ENCODE results near the gene ISOC1. TPM values are rescaled to one million over a fixed set of nuclear protein-coding genes. Genes with fewer than 3 reads are reported as not detected.

ISOC1 gene
- total RNA-seq, 2 experiments from 2014 or later: 6.6 to 7.1 TPM

DNA sequence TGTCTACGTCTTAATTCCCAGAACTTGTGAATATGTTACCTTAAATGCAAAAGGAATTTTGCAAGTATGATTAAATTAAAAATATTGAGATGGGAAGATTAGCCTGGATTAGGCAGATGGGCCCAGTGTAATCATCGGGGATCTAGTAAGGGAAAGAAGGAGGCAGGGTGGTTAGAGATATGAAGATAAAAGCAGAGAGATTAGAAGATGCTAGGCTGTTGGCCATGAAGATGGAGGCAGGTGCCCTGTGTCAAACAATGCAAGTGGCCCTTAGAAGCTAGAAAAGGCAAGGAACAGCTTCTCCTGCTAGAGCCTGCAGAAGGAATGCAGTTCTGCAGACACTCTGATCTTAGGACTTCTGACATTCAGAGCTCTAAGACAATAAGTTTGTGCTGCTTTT, 28.8 kb upstream of the ISOC1 start:
- no peaks in the 10 kb centered on the region for H3K27me3 Mint-ChIP-seq
- H3K36me3 Mint-ChIP-seq (ENCODE audit: low read depth): no peaks in the 10 kb centered on the region
- no peaks in the 10 kb centered on the region for H3K36me3 ChIP-seq (ENCODE audit: insufficient read depth, low read length)
- CTCF ChIA-PET: no interaction called here
- no peaks in the 10 kb centered on the region for H3K9me3 ChIP-seq (ENCODE audit: control insufficient read depth in 1 of 2, insufficient read depth in 1 of 2, low read length in 2 of 2)
- DNase-seq (no peak), ATAC-seq (ENCODE audit: poor library complexity) (no peak)
- no peak overlapping the region for H3K4me3 ChIP-seq (ENCODE audit: low read length)
- H3K27me3 ChIP-seq (ENCODE audit: control insufficient read depth in 1 of 2, insufficient read depth in 2 of 2, low read length in 2 of 2): no peaks in the 10 kb centered on the region
- H3K27ac Mint-ChIP-seq: no peak overlapping the region
- no peaks in the 10 kb centered on the region for H3K4me1 ChIP-seq (ENCODE audit: insufficient read depth, low read length)
- no peaks in the 10 kb centered on the region for H3K9me3 Mint-ChIP-seq
- H3K4me1 Mint-ChIP-seq (ENCODE audit: low read depth): no peaks in the 10 kb centered on the region
- TF ChIP-seq, protein P1, sequence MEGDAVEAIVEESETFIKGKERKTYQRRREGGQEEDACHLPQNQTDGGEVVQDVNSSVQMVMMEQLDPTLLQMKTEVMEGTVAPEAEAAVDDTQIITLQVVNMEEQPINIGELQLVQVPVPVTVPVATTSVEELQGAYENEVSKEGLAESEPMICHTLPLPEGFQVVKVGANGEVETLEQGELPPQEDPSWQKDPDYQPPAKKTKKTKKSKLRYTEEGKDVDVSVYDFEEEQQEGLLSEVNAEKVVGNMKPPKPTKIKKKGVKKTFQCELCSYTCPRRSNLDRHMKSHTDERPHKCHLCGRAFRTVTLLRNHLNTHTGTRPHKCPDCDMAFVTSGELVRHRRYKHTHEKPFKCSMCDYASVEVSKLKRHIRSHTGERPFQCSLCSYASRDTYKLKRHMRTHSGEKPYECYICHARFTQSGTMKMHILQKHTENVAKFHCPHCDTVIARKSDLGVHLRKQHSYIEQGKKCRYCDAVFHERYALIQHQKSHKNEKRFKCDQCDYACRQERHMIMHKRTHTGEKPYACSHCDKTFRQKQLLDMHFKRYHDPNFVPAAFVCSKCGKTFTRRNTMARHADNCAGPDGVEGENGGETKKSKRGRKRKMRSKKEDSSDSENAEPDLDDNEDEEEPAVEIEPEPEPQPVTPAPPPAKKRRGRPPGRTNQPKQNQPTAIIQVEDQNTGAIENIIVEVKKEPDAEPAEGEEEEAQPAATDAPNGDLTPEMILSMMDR (IDR thresholded peaks at IDR 0.05): no peak
- intact Hi-C loops (cut with DNase I, micrococcal nuclease): no loop called here
- no peak overlapping the region for H3K4me3 Mint-ChIP-seq
- POLR2A ChIA-PET: no interaction called here
- H3K27ac ChIP-seq (ENCODE audit: low read depth in 1 of 2, low read length in 2 of 2): no peak overlapping the region

DNA sequence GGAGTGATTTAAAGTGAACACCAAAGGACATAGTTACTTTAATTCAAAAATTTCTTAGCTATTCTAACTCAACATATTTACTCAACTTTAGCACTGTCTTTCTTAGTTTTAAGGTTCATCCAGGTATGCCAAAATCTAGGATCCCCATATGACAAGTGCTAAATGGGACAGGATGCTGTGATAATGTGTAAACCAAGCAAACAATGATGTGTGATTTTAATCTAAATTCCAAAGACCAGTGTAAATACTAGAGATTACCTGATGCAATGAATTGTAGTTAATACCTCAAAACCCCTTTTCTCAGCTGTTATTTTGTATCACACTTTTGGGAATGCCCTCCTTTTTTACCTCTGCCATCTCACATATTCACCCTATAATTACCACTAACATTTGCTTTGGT, 26.8 kb upstream of the ISOC1 start:
- DNase-seq (no peak), ATAC-seq (ENCODE audit: poor library complexity) (no peak)
- H3K4me1 Mint-ChIP-seq (ENCODE audit: low read depth): no peaks in the 10 kb centered on the region
- TF ChIP-seq, protein P1 (IDR thresholded peaks at IDR 0.05): no peak
- ChIA-PET CTCF (no interaction called here), POLR2A (no interaction called here)
- H3K4me3 ChIP-seq (ENCODE audit: low read length): no peak overlapping the region
- no peaks in the 10 kb centered on the region for H3K27me3 ChIP-seq (ENCODE audit: control insufficient read depth in 1 of 2, insufficient read depth in 2 of 2, low read length in 2 of 2)
- no peaks in the 10 kb centered on the region for H3K4me1 ChIP-seq (ENCODE audit: insufficient read depth, low read length)
- intact Hi-C loops (cut with DNase I, micrococcal nuclease): no loop called here
- H3K27me3 Mint-ChIP-seq: no peaks in the 10 kb centered on the region
- no peaks in the 10 kb centered on the region for H3K9me3 ChIP-seq (ENCODE audit: control insufficient read depth in 1 of 2, insufficient read depth in 1 of 2, low read length in 2 of 2)
- no peaks in the 10 kb centered on the region for H3K36me3 ChIP-seq (ENCODE audit: insufficient read depth, low read length)
- no peak overlapping the region for H3K27ac Mint-ChIP-seq
- H3K27ac ChIP-seq (ENCODE audit: low read depth in 1 of 2, low read length in 2 of 2): no peak overlapping the region
- no peaks in the 10 kb centered on the region for H3K9me3 Mint-ChIP-seq
- H3K36me3 Mint-ChIP-seq (ENCODE audit: low read depth): no peaks in the 10 kb centered on the region
- no peak overlapping the region for H3K4me3 Mint-ChIP-seq

GRCh38 chr5:129069292-129069691, 25.3 kb upstream of the ISOC1 start:
- POLR2A ChIA-PET: no interaction called here
- intact Hi-C loops (cut with DNase I, micrococcal nuclease): no loop called here
- H3K4me1 Mint-ChIP-seq (ENCODE audit: low read depth): no peaks in the 10 kb centered on the region

More at GRCh38 chr5:129069292-129069691, 25.3 kb upstream of the ISOC1 start:
- no peak for DNase-seq
- ATAC-seq (ENCODE audit: poor library complexity): no peak
- Histone ChIP-seq H3K9me3 (ENCODE audit: control insufficient read depth in 1 of 2, insufficient read depth in 1 of 2, low read length in 2 of 2) (no peaks in the 10 kb centered on the region), H3K4me3 (ENCODE audit: low read length) (no peak overlapping the region), H3K27ac (ENCODE audit: low read depth in 1 of 2, low read length in 2 of 2) (no peak overlapping the region), H3K27me3 (ENCODE audit: control insufficient read depth in 1 of 2, insufficient read depth in 2 of 2, low read length in 2 of 2) (no peaks in the 10 kb centered on the region), H3K36me3 (ENCODE audit: insufficient read depth, low read length) (no peaks in the 10 kb centered on the region), H3K4me1 (ENCODE audit: insufficient read depth, low read length) (no peaks in the 10 kb centered on the region)
- H3K9me3 Mint-ChIP-seq: no peaks in the 10 kb centered on the region
- H3K36me3 Mint-ChIP-seq (ENCODE audit: low read depth): no peaks in the 10 kb centered on the region
- peaks cover 1% of the 10 kb centered on the region for H3K27me3 Mint-ChIP-seq
- H3K27ac Mint-ChIP-seq: no peak overlapping the region
- TF ChIP-seq, protein P1 (IDR thresholded peaks at IDR 0.05): no peak
- H3K4me3 Mint-ChIP-seq: no peak overlapping the region
- CTCF ChIA-PET: no interaction called here

Measured in CD4-positive, alpha-beta T cell (primary cell).